Endothelial cell of umbilical vein (primary cell): Measurements from ENCODE around the gene PPP1CA. TPM values are rescaled to one million over a fixed set of nuclear protein-coding genes. Genes with fewer than 3 reads are reported as not detected.

ENCODE experiments used
- BruUV-seq: library from RNA; stranded (reverse); fragments of 400-500 nt; replicated peaks from 2 replicates; lab custom pipeline; 2021; lab: Mats Ljungman, UMichigan
- CTCF ChIA-PET: fragments of 300-600, 350-600 bp; sonication (Branson Sonifier 250); formaldehyde crosslinking; loops from one replicate; lab custom pipeline; 2021; ENCODE audit warnings: antibody characterized with exemption, inconsistent platforms; lab: Charles Lee
- POLR2A ChIA-PET: fragments of 300-600, 350-600 bp; sonication (Branson Sonifier 250); formaldehyde crosslinking; loops from one replicate; lab custom pipeline; 2021; ENCODE audit warnings: antibody characterized with exemption, inconsistent platforms; lab: Charles Lee
- DNase-seq: peaks from one replicate; pipeline ENCODE4 v3.0.0-alpha.2; 2011; ENCODE audit warnings: low read depth, low spot score
- FAIRE-seq: peaks from 2 replicates; lab custom pipeline; 2011; peaks lifted over from hg19 to GRCh38; lab: Jason Lieb, UNC
- H2AFZ ChIP-seq: 2 replicates; pipeline ENCODE4 v1.6.0; 2012; ENCODE audit warnings: low read depth, low read length, control low read depth, inconsistent platforms
- H3K27ac ChIP-seq: 2 replicates; pipeline ENCODE4 v1.5.1; 2011; ENCODE audit warnings: low read depth, mild to moderate bottlenecking, control low read depth, low read length, moderate library complexity; ENCODE audit not compliant: insufficient read depth
- H3K27me3 ChIP-seq, 2 experiments: 2 replicates each; pipeline versions ENCODE4 v1.6.0 to v1.6.1; 2011; ENCODE audit warnings: low read length in 2 of 2, mixed read lengths in 1 of 2; ENCODE audit not compliant: control insufficient read depth in 2 of 2, insufficient read depth in 2 of 2
- H3K36me3 ChIP-seq, 2 experiments: 2 replicates in 1 of 2; 3 replicates in 1 of 2; pipeline ENCODE4 v1.5.1; 2011; ENCODE audit warnings: low read length in 2 of 2, mild to moderate bottlenecking in 1 of 2, moderate library complexity in 1 of 2; ENCODE audit not compliant: control insufficient read depth in 2 of 2, insufficient read depth in 2 of 2; ENCODE audit errors: extremely low read depth in 1 of 2
- H3K4me1 ChIP-seq: 3 replicates; pipeline ENCODE4 v1.5.1; 2011; ENCODE audit warnings: mild to moderate bottlenecking, low read length; ENCODE audit not compliant: control insufficient read depth, insufficient read depth; ENCODE audit errors: extremely low read depth
- H3K4me2 ChIP-seq: 2 replicates; pipeline ENCODE4 v1.6.1; 2011; ENCODE audit warnings: low read length, control low read depth, mixed read lengths; ENCODE audit not compliant: insufficient read depth
- H3K4me3 ChIP-seq, 3 experiments: fragments of 200-600 bp in 1 of 3; sonication (generic), shearing (Covaris generic) in 1 of 3; replicated peaks in 1 of 3; 2 replicates each; pipeline ENCODE4 v1.5.1; 2011 to 2016; ENCODE audit warnings: control low read depth in 3 of 3, low read length in 3 of 3, mild to moderate bottlenecking in 2 of 3, inconsistent platforms in 1 of 3, low read depth in 1 of 3, moderate library complexity in 1 of 3; ENCODE audit not compliant: insufficient read depth in 1 of 3
- H3K79me2 ChIP-seq: 2 replicates; pipeline ENCODE4 v1.6.0; 2012; ENCODE audit warnings: low read length, inconsistent platforms; ENCODE audit not compliant: control insufficient read depth, insufficient read depth
- H3K9ac ChIP-seq: replicated peaks from 2 replicates; pipeline ENCODE3; 2011; ENCODE audit warnings: low read length, control low read depth; ENCODE audit not compliant: insufficient read depth; ENCODE audit errors: extremely low read depth
- H3K9me1 ChIP-seq: replicated peaks from 3 replicates; pipeline ENCODE4 v1.6.0; 2011; ENCODE audit warnings: mild to moderate bottlenecking, low read length; ENCODE audit not compliant: control insufficient read depth, insufficient read depth; ENCODE audit errors: extremely low read depth
- H3K9me3 ChIP-seq: replicated peaks from 2 replicates; pipeline ENCODE4 v1.5.1; 2012; ENCODE audit warnings: low read length, inconsistent platforms; ENCODE audit not compliant: control insufficient read depth, insufficient read depth
- H4K20me1 ChIP-seq: replicated peaks from 2 replicates; pipeline ENCODE3; 2011; ENCODE audit warnings: mild to moderate bottlenecking, low read length; ENCODE audit not compliant: control insufficient read depth, insufficient read depth; ENCODE audit errors: extremely low read depth
- EZH2 ChIP-seq: IDR thresholded peaks from 2 replicates; pipeline ENCODE4 v1.6.1; 2012; ENCODE audit warnings: borderline replicate concordance, low read depth, mild to moderate bottlenecking, moderate library complexity, low read length, inconsistent platforms; ENCODE audit not compliant: severe bottlenecking
- FOS ChIP-seq: IDR thresholded peaks from 2 replicates; pipeline ENCODE4 v1.6.1; 2011; ENCODE audit warnings: mild to moderate bottlenecking, low read length, moderate library complexity, borderline replicate concordance; ENCODE audit not compliant: insufficient read depth
- GATA2 ChIP-seq: IDR thresholded peaks from 2 replicates; pipeline ENCODE4 v1.7.0; 2011; ENCODE audit warnings: low read depth, mild to moderate bottlenecking, moderate library complexity, mixed read lengths, low read length; ENCODE audit not compliant: insufficient read length, insufficient read depth
- JUN ChIP-seq: IDR thresholded peaks from 2 replicates; pipeline ENCODE4 v1.6.1; 2011; ENCODE audit warnings: borderline replicate concordance, low read depth; ENCODE audit not compliant: insufficient read length, insufficient read depth
- MYC ChIP-seq: IDR thresholded peaks from one replicate; pipeline ENCODE4 v1.6.1; 2011; ENCODE audit warnings: mild to moderate bottlenecking, low read depth, low read length
- POLR2A ChIP-seq: IDR thresholded peaks from 2 replicates; pipeline ENCODE4 v1.6.1; 2012; ENCODE audit warnings: low read depth, mild to moderate bottlenecking, control low read depth, low read length
- POLR2AphosphoS5 ChIP-seq: IDR thresholded peaks from 2 replicates; pipeline ENCODE4 v1.6.1; 2012; ENCODE audit warnings: low read depth, mild to moderate bottlenecking, control low read depth, low read length, moderate library complexity; ENCODE audit not compliant: insufficient read depth
- dilution Hi-C: fragments of 300-500 bp; cut with MboI; formaldehyde crosslinking; loops from one replicate; pipeline ENCODE4 v1.15.0; 2019; ENCODE audit warnings: low sequenced_read_pairs; ENCODE audit not compliant: extremely low pct_ligation_motif_present
- intact Hi-C: fragments of 100-400 bp; cut with micrococcal nuclease; formaldehyde crosslinking; loops from one replicate; pipeline ENCODE4 v1.10.0; 2022
- polyA plus RNA-seq, 4 experiments: library from polyadenylated mRNA; depleted of rRNA in 3 of 4; stranded (reverse) in 3 of 4; unstranded in 1 of 4; fragments of >200 nt; gene quantifications; 2 replicates each; pipeline versions ENCODE4 v1.2.1 to v1.2.3, GENCODE V29; 2011 to 2012; ENCODE audit warnings: missing spikeins in 1 of 4
- total RNA-seq: library from RNA; stranded (reverse); gene quantifications from 2 replicates; pipeline ENCODE4 v1.2.3, GENCODE V29; 2021
- TF ChIP-seq, protein P1 (sequence below), 2 donors: IDR thresholded peaks; 1 replicate in 1 of 2; 2 replicates in 1 of 2; pipeline ENCODE4 v1.5.1; 2011; ENCODE audit warnings: low read length in 2 of 2, mild to moderate bottlenecking in 2 of 2, moderate library complexity in 2 of 2, control low read depth in 1 of 2, inconsistent platforms in 1 of 2, low read depth in 1 of 2; ENCODE audit not compliant: insufficient read depth in 1 of 2; ENCODE audit errors: extremely low read depth in 1 of 2
- TF ChIP-seq, protein P2 (sequence below): IDR thresholded peaks from 2 replicates; pipeline ENCODE4 v1.6.1; 2011; ENCODE audit not compliant: insufficient read depth, insufficient read length

The PPP1CA gene
- total and polyA plus RNA-seq, 2 donors (not counting 3 experiments of a cell fraction or from before 2014, with no cell fraction given), result 192 to 419 TPM

DNA sequence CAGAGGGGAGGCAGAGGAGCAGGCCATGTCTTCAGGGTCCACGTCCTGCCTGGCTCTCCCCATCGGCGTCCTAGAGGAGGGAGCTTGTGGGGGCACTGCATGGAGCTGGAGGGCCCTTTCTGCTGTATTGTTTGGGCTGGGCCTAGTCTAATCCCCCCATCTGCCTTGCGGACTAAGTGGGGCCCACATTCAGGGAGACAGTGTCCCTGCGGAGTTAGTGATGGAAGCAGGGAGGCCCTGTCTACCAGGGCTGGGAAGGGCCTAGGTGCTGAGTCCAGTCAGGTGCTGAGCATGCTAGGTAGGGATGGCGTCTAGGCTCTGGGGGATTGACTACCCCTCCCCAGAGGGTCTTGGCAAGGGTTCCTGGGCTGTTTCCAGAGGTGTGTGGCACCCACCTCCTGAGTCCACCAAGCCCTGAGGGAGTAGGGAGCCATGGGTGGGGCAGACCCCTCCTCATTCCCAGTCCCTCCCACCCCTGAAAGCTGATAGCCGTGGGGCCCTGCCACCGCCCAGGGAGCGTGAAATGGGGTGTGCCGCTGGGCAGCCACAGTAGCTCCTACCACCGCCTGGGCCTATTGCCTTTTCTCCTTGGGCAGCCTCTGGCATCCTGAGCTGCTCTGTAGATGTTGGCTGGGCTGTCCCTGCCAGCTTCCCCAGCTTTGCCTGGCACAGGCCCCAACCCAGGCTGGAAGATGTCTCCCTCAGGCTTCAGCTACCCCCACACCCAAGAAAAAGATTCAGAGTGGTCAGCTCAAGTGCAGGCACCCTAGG lies 46.5 kb downstream of the PPP1CA start:
- DNase-seq (no peak), FAIRE-seq (no peak)
- Histone ChIP-seq H3K9me3 (no peaks in the 10 kb centered on the region), H3K36me3 (no peaks in the 10 kb centered on the region), H3K4me3 (no peak overlapping the region), H3K9ac (peak overlapping the region; percentile 25), H3K4me2 (peak overlapping the region; percentile 3), H3K9me1 (no peaks in the 10 kb centered on the region), H3K27me3 (no peaks in the 10 kb centered on the region), H3K4me1 (peaks cover 47% of the 10 kb centered on the region), H2AFZ (no peak overlapping the region), H4K20me1 (no peaks in the 10 kb centered on the region), H3K27ac (peak overlapping the region; percentile 78), H3K79me2 (peaks cover 4% of the 10 kb centered on the region)
- no TSS peak for BruUV-seq
- TF ChIP-seq POLR2A (no peak), JUN (no peak), GATA2 (no peak), POLR2AphosphoS5 (no peak), MYC (no peak), FOS (no peak), EZH2 (no peak)
- TF ChIP-seq, protein P1, sequence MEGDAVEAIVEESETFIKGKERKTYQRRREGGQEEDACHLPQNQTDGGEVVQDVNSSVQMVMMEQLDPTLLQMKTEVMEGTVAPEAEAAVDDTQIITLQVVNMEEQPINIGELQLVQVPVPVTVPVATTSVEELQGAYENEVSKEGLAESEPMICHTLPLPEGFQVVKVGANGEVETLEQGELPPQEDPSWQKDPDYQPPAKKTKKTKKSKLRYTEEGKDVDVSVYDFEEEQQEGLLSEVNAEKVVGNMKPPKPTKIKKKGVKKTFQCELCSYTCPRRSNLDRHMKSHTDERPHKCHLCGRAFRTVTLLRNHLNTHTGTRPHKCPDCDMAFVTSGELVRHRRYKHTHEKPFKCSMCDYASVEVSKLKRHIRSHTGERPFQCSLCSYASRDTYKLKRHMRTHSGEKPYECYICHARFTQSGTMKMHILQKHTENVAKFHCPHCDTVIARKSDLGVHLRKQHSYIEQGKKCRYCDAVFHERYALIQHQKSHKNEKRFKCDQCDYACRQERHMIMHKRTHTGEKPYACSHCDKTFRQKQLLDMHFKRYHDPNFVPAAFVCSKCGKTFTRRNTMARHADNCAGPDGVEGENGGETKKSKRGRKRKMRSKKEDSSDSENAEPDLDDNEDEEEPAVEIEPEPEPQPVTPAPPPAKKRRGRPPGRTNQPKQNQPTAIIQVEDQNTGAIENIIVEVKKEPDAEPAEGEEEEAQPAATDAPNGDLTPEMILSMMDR (IDR thresholded peaks at IDR 0.05; ENCODE audit: extremely low read depth in 1 of 2, insufficient read depth in 1 of 2, low read depth in 1 of 2, low read length in 2 of 2), result no peak
- TF ChIP-seq, protein P2, sequence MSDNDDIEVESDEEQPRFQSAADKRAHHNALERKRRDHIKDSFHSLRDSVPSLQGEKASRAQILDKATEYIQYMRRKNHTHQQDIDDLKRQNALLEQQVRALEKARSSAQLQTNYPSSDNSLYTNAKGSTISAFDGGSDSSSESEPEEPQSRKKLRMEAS, result no peak
- ChIA-PET CTCF (interaction anchor here (0.6 to 15.0 kb wide), 6 partner anchors 9 to 47 kb away, joined by 4 to 1051 read pairs (median 6); partner anchors contain the start of genes CLCF1 and PPP1CA), POLR2A (no interaction called here)
- intact Hi-C loops, result no loop called here
- dilution Hi-C loops, result no loop called here
